Hematopoietic multipotent progenitor cell (in vitro differentiated cells): Measurements from ENCODE around the gene NOS1AP. TPM values are rescaled to one million over a fixed set of nuclear protein-coding genes. Genes with fewer than 3 reads are reported as not detected.

Source experiments
- DNase-seq, 3 donors: peaks; one replicate each; pipeline ENCODE4 v3.0.0-alpha.2; 2011 to 2015; ENCODE audit warnings: low read depth in 2 of 3, low spot score in 2 of 3
- total RNA-seq: library from RNA; depleted of rRNA; stranded (reverse); fragments of >200 nt; gene quantifications from one replicate; pipeline ENCODE4 v1.2.3, GENCODE V29; 2012

The NOS1AP gene
- total RNA-seq, 1 donor: under 0.01 TPM

DNA sequence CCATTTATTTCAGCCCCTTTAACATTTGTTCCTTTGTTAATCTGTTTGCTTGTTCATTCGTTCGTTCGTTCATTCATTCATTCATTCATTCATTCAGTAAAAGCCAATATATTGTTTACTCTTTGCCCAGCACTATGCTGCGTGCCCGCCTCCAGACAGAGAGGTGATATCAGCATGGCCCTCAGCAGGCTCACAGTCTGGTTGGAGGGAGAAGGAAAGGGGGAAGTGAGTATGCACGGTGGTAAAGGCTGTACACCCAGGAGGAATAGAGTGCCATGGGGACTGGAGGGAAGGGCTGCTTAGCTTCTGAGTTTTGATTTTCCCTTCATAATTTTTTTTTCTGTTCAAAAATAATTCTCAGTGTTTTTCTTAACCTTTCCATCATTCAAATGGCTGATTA is 144.7 kb downstream of the NOS1AP start:
- no peak for DNase-seq

DNA sequence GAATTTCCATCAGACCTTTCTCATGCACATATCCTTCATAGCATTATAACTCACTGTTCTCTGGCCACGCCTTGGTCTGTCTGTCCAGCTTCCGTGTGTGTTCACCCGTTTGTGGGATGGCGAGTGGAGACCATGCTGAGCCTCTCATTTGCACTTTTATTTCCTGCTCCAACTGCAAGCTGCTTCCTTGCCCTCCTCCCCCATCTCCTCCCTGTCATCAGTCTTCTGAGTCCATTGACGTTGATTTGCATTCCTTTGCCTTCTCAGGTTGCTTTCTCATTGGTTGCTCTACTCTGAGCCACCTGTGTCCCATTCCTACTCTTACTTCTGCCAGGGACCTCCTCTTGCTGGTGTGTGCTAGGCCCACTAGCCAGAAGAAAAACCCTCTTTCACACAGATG is 146.4 kb downstream of the NOS1AP start:
- no peak for DNase-seq

DNA sequence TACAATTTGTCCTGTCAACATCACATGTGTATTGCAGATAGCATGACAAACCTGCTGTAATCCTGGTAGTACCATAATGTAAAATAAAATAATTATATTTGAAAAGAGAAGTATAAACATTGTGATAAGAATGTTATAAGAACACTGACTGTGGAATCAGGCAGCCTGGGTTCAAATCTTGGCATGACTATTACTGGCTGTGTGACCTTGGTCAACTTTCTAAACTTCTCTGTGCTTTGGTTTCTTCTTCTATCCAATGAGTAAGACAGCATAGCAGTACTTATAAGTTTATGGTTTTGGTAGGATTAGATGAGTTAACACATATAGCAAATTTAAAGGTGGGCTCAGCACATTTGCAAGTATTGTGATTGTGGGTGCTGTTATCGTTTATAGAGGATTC is 147.1 kb downstream of the NOS1AP start:
- no peak for DNase-seq

DNA sequence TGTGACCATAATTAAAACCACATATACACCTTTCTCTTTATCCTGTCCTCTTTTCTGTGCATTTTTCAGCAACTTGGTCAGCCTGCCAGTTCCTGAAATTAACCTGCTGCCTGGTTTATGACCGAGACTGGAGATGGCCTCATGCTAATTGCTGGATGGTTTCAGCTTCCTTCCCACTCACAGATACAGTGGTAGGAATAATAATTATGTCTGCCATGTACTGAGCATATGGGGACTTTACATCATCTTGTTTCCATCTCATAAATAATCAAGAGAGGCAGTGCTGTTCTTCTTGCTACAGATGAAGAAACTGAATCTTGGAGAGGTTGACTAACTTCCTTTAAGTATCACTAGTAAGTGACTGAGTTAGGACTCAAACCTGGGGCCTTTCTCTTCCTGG is 148.2 kb downstream of the NOS1AP start:
- no peak for DNase-seq

DNA sequence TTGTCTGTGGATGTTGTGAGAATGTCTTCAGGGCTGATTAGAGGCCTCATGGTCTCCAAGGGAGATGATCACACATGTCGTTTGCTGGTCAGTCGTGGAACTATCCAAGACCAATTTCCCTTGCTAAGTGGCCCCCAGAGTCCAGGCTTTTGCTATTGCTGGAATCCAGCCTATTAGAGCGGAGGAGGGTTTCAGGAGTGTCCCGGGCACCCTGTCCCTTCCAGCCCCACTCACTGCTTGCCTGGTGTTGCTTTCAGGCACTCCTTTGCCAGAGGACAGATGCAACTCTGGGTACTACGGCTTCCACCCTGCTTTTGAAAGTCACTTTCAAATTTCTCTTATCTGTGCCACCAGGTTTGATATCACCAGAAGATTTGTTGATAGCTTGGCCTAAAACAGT is 149.1 kb downstream of the NOS1AP start:
- no peak for DNase-seq

DNA sequence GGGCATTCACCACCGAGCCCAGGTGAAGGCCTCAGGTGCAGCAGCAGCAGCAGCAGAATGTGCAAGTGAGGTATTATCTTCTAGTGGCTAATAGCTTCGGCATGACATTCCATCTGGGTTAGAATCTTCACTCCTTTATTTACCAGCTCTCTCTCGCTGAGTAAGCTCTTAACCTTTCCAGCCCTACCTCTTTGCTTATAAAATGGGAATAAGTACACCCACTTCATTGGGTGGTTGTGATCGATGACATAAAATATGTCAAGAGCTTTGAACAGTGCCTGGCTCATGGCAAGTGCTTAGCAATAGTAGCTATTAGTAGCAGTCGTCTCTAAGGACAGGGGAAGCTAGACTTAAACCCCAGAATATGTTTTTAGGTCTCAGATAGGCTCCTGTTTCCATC is 149.5 kb downstream of the NOS1AP start:
- no peak for DNase-seq

DNA sequence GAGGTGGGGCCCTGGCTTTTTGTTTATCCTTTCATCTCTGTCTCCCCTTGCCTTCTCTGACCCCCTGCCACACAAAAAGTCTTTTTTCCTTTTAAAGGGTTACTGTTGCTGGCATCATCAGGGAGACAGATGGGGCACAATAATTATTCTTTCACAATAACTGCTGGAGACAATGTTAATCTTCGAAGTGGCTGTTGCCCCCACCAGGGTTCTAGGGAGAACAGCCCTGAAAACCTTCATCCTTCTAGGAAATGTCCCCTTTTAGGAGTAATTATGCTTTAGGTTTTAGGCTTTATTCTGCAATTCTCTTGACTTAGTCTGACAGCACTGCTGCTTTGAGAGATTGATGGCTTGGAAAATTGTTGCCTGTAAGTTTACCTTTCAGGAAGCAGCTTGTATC is 150.0 kb downstream of the NOS1AP start:
- no peak for DNase-seq

DNA sequence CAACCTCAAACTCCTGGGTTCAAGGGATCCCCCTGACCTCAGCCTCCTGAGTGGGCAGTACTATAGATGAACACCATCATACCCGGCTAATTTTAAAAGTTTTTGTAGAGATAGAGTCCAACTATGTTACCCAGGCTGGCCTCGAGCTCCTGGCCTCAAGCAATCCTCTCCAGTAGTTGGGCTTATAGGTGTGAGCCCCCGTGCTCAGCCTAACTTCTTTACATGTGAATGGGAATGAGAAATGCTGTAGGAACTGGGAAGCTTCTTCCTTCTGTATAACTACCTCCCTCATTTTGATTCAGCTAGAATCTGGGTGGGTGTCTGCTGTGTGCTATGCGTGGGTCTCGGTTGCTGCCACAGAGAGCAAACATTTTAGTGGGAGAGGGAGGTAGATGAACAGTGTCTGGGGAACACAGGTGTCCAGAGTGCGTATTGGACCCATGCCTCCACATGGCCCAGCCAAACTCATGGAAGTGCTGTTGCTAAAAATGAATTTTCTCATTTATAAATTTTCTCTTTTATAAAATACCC is 150.6 kb downstream of the NOS1AP start:
- no peak for DNase-seq

DNA sequence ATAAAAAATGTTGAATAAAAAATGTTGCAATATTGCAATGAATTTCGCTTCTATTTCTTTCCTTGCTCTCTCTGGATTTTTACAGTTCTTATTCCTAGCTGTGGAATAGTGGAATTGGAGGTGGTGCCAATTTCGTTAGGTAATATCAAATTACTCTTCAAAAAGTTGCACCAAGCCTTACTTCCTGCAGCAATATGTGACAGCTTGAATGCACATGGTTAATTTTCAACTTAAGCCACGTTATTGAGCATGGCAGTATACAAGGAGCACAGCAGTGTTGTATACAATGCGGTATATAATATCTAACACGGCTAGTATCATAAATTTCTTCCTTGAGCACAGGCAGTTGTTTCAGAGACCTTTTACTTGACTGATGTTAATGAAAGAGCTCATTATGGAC is 152.5 kb downstream of the NOS1AP start:
- no peak for DNase-seq

DNA sequence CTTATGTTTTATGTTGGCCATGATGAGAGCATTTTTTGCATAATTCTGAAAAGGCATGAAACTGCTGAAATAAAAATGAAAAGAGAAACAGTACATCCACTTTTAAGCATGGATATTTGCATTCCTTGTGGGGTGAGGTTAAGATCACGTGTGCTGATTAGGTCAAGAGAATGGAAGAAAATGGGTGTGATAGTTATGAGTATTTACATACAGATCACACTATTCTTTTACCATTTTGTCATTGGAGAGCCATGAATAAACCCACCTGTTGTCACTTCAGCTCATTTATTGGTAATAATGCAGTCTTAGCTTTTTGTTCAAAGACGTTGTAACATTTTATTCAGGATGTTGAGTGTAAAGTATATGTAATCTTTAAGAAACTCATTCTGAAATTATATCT is 153.2 kb downstream of the NOS1AP start:
- DNase-seq: no peak

DNA sequence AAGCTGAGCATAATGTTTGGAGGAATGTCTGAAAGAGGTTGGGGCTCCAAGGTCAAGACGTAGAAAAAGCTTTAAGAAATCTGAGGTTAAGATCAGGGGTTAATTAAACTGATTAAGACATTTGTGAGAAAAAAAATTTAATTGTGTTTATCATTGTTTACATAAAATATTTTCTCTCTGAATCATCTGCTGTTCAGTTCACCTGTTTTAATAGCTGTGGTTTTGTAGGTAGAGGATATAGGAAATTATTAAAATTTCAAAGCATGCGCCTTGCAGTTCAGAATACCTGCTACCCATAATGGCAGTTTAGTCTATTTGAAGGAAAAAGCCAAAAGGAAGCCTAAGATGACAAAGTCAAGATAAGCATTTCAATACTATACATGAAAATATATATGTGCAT is 154.0 kb downstream of the NOS1AP start:
- DNase-seq: no peak

DNA sequence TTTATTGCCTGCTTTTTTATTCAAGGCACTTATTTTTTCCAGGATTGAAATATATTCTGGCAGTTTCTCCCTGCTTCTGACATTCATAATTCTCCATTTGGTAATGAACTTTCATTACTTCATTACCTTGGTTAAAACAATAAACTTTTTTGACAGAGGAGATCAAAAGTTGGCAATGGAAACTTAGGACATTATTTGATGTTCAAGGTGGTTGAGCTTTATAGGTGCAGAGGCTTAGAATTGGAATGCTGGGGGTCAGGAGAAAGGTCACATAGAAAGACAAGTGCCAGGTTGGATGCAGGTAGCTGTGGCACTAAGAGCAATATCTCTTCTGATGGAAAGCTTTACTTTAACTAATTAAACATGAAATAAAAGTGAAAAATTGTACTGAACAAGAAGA is 154.8 kb downstream of the NOS1AP start:
- no peak for DNase-seq

DNA sequence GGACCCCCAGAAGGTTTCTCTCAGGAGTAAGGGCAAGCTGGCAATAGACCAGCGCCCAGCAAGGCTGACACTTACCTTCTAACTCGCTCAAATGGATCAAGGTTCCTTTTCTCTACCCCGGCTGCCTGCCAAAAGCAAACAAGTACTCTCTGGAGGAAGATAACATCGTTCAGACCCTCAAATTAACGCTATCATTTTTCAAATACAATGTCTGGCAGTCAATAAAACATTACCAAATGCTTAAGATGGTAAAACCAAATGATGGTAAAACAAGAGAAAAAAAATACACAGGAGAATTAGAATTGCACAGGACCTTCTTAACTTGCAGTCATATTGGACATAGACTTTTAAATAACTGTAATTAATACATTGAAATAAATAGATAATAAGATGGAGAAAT is 159.1 kb downstream of the NOS1AP start:
- DNase-seq: no peak

DNA sequence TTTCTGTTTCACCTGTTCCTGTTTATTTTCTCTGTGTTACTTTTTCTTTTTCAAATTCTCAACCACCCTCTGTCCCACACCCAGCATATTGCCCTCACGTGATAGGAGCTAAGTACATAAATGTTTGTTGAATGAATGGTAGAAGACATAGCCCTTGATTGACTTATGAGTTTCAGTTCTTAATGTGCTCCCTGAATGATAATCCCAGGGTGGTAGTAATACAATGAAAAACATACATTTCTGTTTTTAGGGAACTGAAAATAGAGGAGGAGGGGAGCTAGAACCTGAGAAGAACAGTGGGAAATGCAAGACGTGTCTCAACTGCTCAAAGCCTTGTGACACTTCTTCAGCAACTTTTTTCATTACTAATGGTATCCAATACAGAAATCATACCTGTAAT is 160.1 kb downstream of the NOS1AP start:
- no peak for DNase-seq

DNA sequence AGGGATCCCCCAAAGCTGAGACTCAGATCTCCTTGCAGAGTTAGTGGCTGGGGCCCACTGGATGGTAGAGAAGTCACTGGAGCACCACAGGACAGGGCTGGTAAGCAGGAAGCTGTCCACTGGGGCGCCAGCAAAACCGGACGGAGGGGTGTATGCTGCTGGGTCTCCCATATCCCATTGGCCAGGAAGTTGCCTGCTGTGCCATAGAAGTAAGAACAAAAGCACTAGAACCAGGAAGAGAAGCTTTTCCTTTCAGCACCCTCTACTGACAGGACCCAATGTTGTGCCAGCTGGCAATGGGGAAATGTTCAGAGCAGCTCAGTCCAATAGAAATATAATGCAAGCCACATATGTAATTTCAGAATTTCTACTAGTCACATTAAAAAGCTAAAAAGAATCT is 160.6 kb downstream of the NOS1AP start:
- DNase-seq: no peak

DNA sequence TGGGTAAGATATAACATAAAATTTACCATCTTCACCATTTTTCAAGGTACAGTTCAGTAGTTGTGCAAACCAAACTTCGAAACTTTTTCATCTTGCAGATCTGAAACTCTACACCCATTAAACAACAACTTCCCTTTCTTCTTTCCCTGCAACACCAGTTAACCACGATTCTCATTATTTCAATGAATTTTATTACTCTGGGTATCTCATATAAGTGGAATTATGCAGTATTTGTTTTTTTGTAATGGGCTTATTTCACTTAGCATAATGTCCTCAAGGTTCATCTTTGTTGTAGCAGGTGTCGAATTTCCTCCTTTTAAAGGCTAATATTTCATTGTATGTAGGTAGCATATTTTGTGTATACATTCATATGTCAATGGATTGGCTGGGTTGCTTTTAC is 161.0 kb downstream of the NOS1AP start:
- DNase-seq: no peak

DNA sequence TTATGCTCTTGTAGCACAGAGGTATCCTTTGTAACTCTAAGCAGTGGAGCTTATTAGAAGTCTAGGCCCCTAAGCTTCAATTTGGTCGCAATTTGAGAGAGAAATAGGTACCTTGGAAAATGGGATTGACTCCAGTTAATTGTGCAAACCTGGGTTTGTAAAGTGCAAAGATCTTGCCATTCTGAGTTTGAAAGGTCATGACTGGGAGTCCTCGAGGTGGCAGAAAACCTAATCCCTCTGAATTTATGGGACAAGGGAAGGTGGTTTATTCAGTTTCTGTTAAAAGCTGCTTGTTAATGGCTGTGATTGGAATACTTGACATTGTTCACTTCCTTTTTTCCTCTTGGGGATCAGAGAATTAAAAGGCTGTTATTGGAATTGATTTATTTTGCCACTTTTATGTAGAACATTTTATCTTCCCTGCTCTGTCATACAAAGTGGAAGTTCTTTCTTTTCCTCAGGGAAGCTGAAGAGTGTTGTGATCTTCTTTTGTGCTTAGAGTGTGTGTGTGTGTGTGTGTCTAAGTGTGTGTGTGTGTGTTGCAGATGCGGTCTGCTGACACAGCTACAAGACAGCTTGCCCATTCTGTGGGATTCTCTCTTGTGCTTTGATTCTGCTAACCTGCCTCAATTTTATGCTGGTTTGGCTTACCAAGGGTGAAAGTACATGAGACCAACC is 162.7 kb downstream of the NOS1AP start:
- no peak for DNase-seq

DNA sequence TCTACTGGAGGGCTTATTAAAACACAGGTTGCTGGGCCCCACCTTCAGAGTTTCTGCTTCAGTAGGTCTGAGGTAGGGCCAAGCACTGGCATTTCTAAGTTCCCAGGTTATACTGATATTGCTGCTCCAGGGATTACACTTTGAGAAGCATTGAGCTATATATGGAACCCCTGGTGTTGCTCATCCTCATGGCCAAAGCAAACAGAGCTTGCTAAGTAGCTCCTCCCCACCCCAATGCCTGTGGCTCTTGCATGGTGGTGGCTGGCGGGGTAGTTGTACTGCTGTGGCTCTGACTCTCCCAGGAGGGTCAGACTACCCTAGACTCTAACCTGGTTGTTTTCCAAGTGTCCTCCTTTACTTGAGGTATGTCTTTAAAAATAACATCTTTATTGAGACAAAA is 163.6 kb downstream of the NOS1AP start:
- DNase-seq: no peak

DNA sequence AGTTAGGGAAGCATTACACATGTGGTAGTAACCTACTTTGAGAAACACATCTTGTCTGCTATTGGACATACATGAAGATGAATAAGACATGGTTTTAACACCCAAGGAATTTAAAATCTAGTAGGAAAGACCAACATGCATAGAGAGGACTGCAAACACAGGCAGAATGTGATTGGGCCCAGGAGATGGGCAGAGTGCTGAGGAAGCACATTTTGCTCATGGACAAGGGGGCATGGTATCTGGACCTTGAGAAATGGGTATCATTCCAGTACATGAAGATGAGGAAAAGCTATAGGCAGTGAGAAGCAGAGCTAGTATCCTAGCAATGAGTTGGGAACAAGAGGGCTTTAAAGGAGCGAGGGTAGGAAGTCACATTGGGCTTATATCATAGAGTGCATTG is 164.4 kb downstream of the NOS1AP start:
- DNase-seq: no peak

DNA sequence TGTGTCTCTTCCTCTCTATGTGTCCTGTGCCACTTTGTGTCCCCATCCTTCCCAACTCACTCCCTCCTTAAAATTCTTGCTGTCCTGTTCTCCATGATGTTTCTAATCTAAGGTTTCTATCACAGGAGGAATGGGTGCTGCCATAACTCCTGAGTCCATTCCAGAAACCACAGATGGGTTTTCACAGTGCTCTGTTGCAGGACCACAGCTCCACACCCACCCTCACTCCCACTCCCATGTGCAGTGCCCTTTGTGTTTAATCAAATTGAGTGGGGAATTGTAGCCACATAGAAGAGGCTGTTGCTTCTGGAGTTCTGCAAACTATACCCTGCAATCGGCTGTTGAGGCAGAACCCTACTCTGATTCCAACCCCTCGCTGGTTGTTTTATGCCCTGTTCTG is 165.1 kb downstream of the NOS1AP start:
- no peak for DNase-seq

DNA sequence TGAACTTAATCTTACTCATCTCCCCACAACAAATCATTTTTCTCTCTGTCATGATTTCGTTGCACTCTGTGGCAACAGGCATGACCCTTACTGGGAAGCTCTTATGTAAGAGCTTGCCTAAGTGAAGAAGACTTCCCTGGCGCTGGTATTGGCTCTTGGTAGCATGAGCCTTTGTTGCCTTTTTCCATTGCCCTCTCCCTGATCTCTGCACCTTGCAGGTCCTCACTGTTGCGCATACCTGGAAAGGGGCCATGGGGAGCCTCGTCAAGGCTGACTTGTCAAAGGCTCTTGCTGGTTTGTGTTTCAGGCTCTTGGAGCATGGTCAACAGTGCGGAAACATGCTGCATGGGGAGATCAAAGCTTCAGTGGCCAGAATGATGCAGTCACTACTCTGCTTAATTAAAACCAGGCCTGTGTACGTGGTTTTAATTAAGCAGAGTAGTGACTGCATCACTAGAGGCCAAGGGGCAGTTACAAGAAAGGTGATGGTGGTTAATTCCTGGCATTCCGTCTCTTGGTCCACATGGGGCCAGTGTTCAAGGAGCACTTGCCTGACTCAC is 165.8 kb downstream of the NOS1AP start:
- DNase-seq: no peak

DNA sequence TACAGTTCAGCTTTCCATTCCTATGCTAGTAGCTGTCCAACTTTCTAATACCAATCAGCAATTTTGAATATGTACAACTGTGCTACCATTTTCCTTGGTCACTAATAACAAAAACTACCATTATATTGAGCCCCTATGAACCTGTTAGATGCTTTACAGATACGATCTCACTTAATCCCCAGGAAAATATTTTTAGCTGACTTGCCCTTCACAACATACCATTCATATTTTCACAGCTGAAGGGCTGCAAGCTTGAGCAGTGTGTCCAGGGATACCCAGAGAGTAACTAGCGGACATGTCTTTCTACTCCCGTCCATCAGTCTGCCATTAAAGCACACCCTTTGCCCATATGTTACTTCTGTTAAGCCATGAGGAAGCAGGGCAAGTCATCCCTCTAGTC is 166.7 kb downstream of the NOS1AP start:
- DNase-seq: no peak

DNA sequence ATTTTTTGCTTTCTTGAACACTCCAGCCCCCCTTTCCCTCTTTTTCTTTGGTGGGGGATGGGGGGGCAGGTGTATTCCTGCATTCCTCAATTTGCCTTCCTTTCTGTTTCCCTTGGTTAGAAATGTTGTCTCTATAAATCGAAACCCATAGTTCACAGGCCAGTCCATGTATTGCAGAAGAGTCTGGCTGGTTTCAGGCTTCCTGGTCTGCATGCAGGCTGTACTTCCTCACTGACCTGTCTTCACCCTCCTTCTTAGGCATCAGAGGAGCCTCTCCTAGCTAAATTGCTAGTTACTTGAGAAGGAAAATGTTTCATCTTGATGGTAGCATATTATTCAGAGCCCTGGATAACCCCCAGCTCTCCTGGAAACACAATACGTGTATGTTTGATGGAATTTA is 167.1 kb downstream of the NOS1AP start:
- DNase-seq: no peak
